ENCODE data around the gene THEM5.

THEM5 gene

GRCh38 chr1:151840421-151840820 lies 13.1 kb downstream of the THEM5 start:
- no peak for DNase-seq (ENCODE audit: low read depth in 4 of 4, low spot score in 1 of 4)

GRCh38 chr1:151839457-151840403 lies 13.8 kb downstream of the THEM5 start, which contains the start of gene C2CD4D:
Gene C2CD4D, minus strand, starts transcription at chr1:151839820. Its CDS starts 831 bp downstream, at chr1:151838989.
- DNase-seq (ENCODE audit: low read depth in 4 of 4, low spot score in 1 of 4) = peak in 2 of 4 experiments; percentile 52 to 57

- DNase-seq (ENCODE audit: low read depth in 4 of 4, low spot score in 1 of 4) = no peak
Measured at GRCh38 chr1:151839082-151839412, 14.5 kb downstream of the THEM5 start.

GRCh38 chr1:151838222-151839081 lies 15.1 kb downstream of the THEM5 start:
- no peak for DNase-seq (ENCODE audit: low read depth in 4 of 4, low spot score in 1 of 4)

- DNase-seq (ENCODE audit: low read depth in 4 of 4, low spot score in 1 of 4) = no peak
Measured at GRCh38 chr1:151837884-151838221, 15.7 kb downstream of the THEM5 start.

- no peak for DNase-seq (ENCODE audit: low read depth in 4 of 4, low spot score in 1 of 4)
Measured at GRCh38 chr1:151837197-151837596, 16.3 kb downstream of the THEM5 start.

GRCh38 chr1:151835596-151835995 lies 17.9 kb downstream of the THEM5 start:
- DNase-seq (ENCODE audit: low read depth in 4 of 4, low spot score in 1 of 4) = no peak

GRCh38 chr1:151834239-151834638 lies 19.3 kb downstream of the THEM5 start:
- DNase-seq (ENCODE audit: low read depth in 4 of 4, low spot score in 1 of 4) = no peak

- DNase-seq (ENCODE audit: low read depth in 4 of 4, low spot score in 1 of 4) = no peak
Measured at GRCh38 chr1:151833172-151833900, 20.2 kb downstream of the THEM5 start.

- DNase-seq (ENCODE audit: low read depth in 4 of 4, low spot score in 1 of 4) = no peak
Measured at GRCh38 chr1:151832318-151832980, 21.1 kb downstream of the THEM5 start.

GRCh38 chr1:151831605-151832004 lies 21.9 kb downstream of the THEM5 start, which contains the start of gene RORC:
Gene RORC, minus strand, starts transcription at chr1:151831802. Its CDS starts 38 bp downstream, at chr1:151831764.
- no peak for DNase-seq (ENCODE audit: low read depth in 4 of 4, low spot score in 1 of 4)

GRCh38 chr1:151831256-151831591 lies 22.3 kb downstream of the THEM5 start:
- no peak for DNase-seq (ENCODE audit: low read depth in 4 of 4, low spot score in 1 of 4)

GRCh38 chr1:151830055-151830454 lies 23.5 kb downstream of the THEM5 start:
- no peak for DNase-seq (ENCODE audit: low read depth in 4 of 4, low spot score in 1 of 4)

- no peak for DNase-seq (ENCODE audit: low read depth in 4 of 4, low spot score in 1 of 4)
Measured at GRCh38 chr1:151829352-151830046, 24.0 kb downstream of the THEM5 start.

GRCh38 chr1:151828921-151829320 lies 24.6 kb downstream of the THEM5 start:
- no peak for DNase-seq (ENCODE audit: low read depth in 4 of 4, low spot score in 1 of 4)

GRCh38 chr1:151827853-151828252 lies 25.7 kb downstream of the THEM5 start:
- DNase-seq (ENCODE audit: low read depth in 4 of 4, low spot score in 1 of 4) = no peak

- no peak for DNase-seq (ENCODE audit: low read depth in 4 of 4, low spot score in 1 of 4)
Measured at GRCh38 chr1:151825751-151826660, 27.5 kb downstream of the THEM5 start.

GRCh38 chr1:151825204-151825603 lies 28.3 kb downstream of the THEM5 start:
- DNase-seq (ENCODE audit: low read depth in 4 of 4, low spot score in 1 of 4) = no peak

GRCh38 chr1:151823175-151823574 lies 30.3 kb downstream of the THEM5 start:
- DNase-seq (ENCODE audit: low read depth in 4 of 4, low spot score in 1 of 4) = no peak

Measured in stimulated activated CD4-positive, alpha-beta T cell treated with anti-CD3 and anti-CD28 coated beads, Interleukin-1b, Interleukin-23, amount 100 ng/mL, for 24 hours (primary cell).